ENCODE measurements around the gene TOLLIP.

GRCh38 chr11:1333860-1334259, 24.4 kb upstream of the TOLLIP start:
- TF ChIP-seq CTCF (IDR thresholded peaks at IDR 0.05) = no peak
- TF ChIP-seq POLR2A (IDR thresholded peaks at IDR 0.05) = no peak

Data from body of pancreas (tissue), 4 donors.